ENCODE measurements around the gene RABGGTA.

The RABGGTA gene

GRCh38 chr14:24271134-24271833, at the start of gene RABGGTA:
RABGGTA (minus strand) TSS chr14:24271597; CDS start chr14:24271115, 482 bp downstream.
- DNase-seq, result peak; percentile 74

GRCh38 chr14:24317141-24317928, 45.9 kb upstream of the RABGGTA start:
- DNase-seq, result no peak

GRCh38 chr14:24316597-24316950, 45.2 kb upstream of the RABGGTA start:
- DNase-seq, result no peak

- no peak for DNase-seq
Observed at GRCh38 chr14:24315807-24316596, 44.6 kb upstream of the RABGGTA start.

GRCh38 chr14:24315243-24315806, 43.9 kb upstream of the RABGGTA start:
- DNase-seq, result no peak

- no peak for DNase-seq
Observed at GRCh38 chr14:24314377-24315193, 43.2 kb upstream of the RABGGTA start.

- DNase-seq, result no peak
Observed at GRCh38 chr14:24313913-24314312, 42.5 kb upstream of the RABGGTA start.

GRCh38 chr14:24312736-24313507, 41.5 kb upstream of the RABGGTA start:
- no peak for DNase-seq

- DNase-seq, result no peak
Observed at GRCh38 chr14:24311837-24312615, 40.6 kb upstream of the RABGGTA start.

GRCh38 chr14:24310646-24311604, 39.5 kb upstream of the RABGGTA start, which contains the start of gene LTB4R:
LTB4R (plus strand) TSS chr14:24311502; CDS start chr14:24315652, 4,150 bp downstream.
- DNase-seq, result no peak

- no peak for DNase-seq
Observed at GRCh38 chr14:24310265-24310645, 38.9 kb upstream of the RABGGTA start.

GRCh38 chr14:24309538-24310264, 38.3 kb upstream of the RABGGTA start, which contains the start of gene LTB4R2:
LTB4R2 (plus strand) TSS chr14:24310140; CDS start chr14:24310665, 525 bp downstream.
- DNase-seq, result no peak

GRCh38 chr14:24308342-24309124, 37.1 kb upstream of the RABGGTA start:
- no peak for DNase-seq

- DNase-seq, result peak; percentile 37
Observed at GRCh38 chr14:24307575-24308341, 36.4 kb upstream of the RABGGTA start, which contains the start of gene CIDEB. CIDEB (minus strand) TSS chr14:24307977; CDS start chr14:24307858, 119 bp downstream.

- DNase-seq, result no peak
Observed at GRCh38 chr14:24307156-24307574, 35.8 kb upstream of the RABGGTA start.

GRCh38 chr14:24304019-24304387, 32.6 kb upstream of the RABGGTA start:
- DNase-seq, result no peak

Data from amniotic stem cell (primary cell).